KOPT-K1 (cell line): ENCODE results near the gene ARHGAP40.
"Not testable (repeated sequence)": the region's sequence is repeated elsewhere in the genome, so short reads cannot be mapped to it uniquely, and the experiment has no call there.

Experiments used
- H3K27ac ChIP-seq: fragments of 200-600 bp; sonication (generic); 2 replicates; pipeline ENCODE4 v1.5.1; 2016; ENCODE audit warnings: antibody characterized with exemption, mild to moderate bottlenecking, low read depth, low read length; ENCODE audit not compliant: poor library complexity, severe bottlenecking
- H3K36me3 ChIP-seq: fragments of 200-600 bp; sonication (generic); 2 replicates; pipeline ENCODE4 v1.5.1; 2017; ENCODE audit warnings: antibody characterized with exemption, mild to moderate bottlenecking, low read length, moderate library complexity; ENCODE audit not compliant: insufficient read depth
- H3K9me3 ChIP-seq: fragments of 200-600 bp; sonication (generic); 2 replicates; pipeline ENCODE4 v1.5.1; 2017; ENCODE audit warnings: antibody characterized with exemption, low read length, mild to moderate bottlenecking; ENCODE audit not compliant: insufficient read depth, poor library complexity, severe bottlenecking

Gene ARHGAP40

GRCh38 chr20:38581830-38582358 is 19.7 kb upstream of the ARHGAP40 start:
- Histone ChIP-seq H3K36me3 (peaks cover 10% of the 10 kb centered on the region), H3K27ac (no peak overlapping the region), H3K9me3 (no peaks in the 10 kb centered on the region)

GRCh38 chr20:38583306-38583705 is 18.3 kb upstream of the ARHGAP40 start:
- no peaks in the 10 kb centered on the region for H3K36me3 ChIP-seq
- H3K9me3 ChIP-seq, result no peaks in the 10 kb centered on the region
- no peak overlapping the region for H3K27ac ChIP-seq

DNA sequence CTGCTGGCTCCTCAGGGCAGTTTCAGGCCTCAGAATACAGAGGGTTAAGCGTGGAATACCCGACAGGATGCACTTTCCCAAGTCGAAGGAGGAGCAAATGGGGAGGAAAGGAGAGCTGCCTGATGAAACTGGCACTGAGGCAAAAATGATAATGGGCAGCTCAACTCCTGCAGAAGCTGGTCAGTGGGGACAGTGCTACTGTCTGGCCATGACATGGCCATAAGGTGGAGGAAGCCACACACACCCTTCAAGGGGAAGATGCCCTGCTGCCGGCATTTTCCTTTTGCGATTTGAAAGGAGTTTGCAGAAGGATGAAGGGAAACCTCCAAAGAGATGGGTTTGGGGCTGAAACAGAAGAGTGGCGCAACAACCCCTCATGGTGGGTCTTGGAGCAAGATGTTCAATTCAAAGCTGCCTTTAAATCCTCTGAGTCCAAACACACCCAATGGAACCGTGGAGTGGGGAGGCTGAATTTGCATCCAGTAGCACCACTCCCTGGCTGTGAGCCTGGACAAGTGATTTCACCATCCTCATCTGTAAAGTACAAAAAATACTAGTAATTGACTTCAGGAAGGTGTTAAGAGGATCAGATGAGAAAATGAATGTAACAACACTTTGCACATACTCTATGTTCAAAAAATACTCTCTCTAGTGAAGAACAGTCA is 17.4 kb upstream of the ARHGAP40 start:
- Histone ChIP-seq H3K9me3 (no peaks in the 10 kb centered on the region), H3K36me3 (no peaks in the 10 kb centered on the region), H3K27ac (no peak overlapping the region)

- no peaks in the 10 kb centered on the region for H3K36me3 ChIP-seq
- no peak overlapping the region for H3K27ac ChIP-seq
- H3K9me3 ChIP-seq, result no peaks in the 10 kb centered on the region
Observed at GRCh38 chr20:38585404-38586180, 16.0 kb upstream of the ARHGAP40 start.

DNA sequence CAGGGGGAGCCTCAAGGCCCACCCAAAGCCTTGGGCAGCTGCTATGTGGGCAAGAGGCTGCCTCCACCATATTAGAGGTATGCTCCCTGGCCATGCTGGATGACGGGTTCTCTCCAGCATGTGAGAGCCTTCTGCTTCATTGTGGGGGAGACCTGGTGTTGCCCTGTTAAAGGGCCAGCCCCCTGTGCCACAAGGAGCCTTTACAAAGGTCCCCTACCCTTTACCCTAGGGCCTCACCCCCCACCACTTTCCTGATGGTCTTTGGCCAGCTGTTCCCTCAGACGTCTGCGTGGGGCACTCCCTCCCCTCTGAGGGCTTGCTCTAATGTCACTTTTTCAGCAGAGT is 15.5 kb upstream of the ARHGAP40 start:
- Histone ChIP-seq H3K9me3 (no peaks in the 10 kb centered on the region), H3K36me3 (no peaks in the 10 kb centered on the region), H3K27ac (no peak overlapping the region)

- no peaks in the 10 kb centered on the region for H3K9me3 ChIP-seq
- H3K36me3 ChIP-seq, result no peaks in the 10 kb centered on the region
- no peak overlapping the region for H3K27ac ChIP-seq
Observed at GRCh38 chr20:38588303-38588702, 13.3 kb upstream of the ARHGAP40 start.

- Histone ChIP-seq H3K9me3 (no peaks in the 10 kb centered on the region), H3K27ac (no peak overlapping the region), H3K36me3 (no peaks in the 10 kb centered on the region)
Observed at GRCh38 chr20:38589351-38589750, 12.3 kb upstream of the ARHGAP40 start.

- Histone ChIP-seq H3K9me3 (no peaks in the 10 kb centered on the region), H3K36me3 (no peaks in the 10 kb centered on the region), H3K27ac (no peak overlapping the region)
Observed at GRCh38 chr20:38589967-38590675, 11.5 kb upstream of the ARHGAP40 start.

- Histone ChIP-seq H3K9me3 (no peaks in the 10 kb centered on the region), H3K27ac (no peak overlapping the region), H3K36me3 (no peaks in the 10 kb centered on the region)
Observed at GRCh38 chr20:38590676-38591473, 10.7 kb upstream of the ARHGAP40 start.

DNA sequence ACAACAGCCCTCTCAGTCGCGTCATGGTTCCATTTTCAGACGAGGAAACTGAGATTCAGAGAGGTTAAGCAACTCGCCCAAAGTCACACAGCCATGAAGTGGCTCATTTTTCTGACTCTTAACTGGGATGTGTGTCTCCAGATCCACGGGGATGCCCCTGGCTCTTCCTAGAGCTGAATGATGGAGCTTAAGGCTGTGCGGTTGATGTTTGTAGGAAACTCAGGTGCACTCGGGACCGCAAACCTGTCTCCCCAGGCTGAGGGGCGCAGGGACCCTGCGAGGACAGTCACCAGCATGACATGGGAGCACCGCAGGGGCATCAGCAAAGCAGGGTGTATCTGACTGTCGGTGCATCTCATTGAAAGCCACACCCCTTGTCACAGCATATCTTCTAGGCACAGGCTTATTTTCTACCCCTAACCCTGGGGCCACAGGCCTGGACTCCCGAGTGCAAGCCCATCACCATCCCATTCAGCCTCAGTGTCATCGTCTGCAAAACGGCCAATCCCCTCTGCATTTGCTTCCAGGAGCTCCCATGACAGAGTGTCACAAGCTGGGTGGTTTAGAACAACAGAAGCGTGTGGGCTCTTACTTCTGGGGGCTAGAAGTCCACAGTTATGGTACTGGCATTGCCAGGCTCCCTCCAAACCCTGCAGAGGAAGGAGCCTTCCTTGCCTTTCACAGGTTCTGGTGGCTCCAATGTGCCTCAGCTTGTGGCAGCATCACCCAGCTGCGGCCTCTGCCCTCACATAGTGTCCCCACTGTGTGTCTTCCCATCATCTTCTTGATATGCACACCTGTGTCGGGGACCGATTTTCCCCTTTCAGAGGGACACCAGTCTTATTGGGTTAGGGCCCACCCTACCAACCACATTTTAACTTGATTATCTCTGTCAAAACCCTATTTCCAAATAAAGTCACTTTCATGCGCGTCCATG is 9.9 kb upstream of the ARHGAP40 start:
- Histone ChIP-seq H3K27ac (no peak overlapping the region), H3K36me3 (no peaks in the 10 kb centered on the region), H3K9me3 (no peaks in the 10 kb centered on the region)

DNA sequence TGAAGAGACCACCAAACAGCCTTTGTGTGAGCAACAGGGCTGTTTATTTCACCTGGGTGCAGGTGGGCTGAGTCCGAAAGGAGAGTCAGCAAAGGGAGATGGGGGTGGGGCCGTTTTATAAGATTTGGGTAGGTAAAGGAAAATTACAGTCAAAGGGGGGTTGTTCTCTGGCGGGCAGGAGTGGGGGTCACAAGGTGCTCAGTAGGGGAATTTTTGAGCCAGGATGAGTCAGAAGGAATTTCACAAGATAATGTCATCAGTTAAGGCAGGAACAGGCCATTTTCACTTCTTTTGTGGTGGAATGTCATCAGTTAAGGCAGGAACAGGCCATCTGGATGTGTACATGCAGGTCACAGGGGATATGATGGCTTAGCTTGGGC is 9.2 kb upstream of the ARHGAP40 start:
- not testable (repeated sequence) for H3K36me3 ChIP-seq, H3K27ac ChIP-seq, H3K9me3 ChIP-seq

DNA sequence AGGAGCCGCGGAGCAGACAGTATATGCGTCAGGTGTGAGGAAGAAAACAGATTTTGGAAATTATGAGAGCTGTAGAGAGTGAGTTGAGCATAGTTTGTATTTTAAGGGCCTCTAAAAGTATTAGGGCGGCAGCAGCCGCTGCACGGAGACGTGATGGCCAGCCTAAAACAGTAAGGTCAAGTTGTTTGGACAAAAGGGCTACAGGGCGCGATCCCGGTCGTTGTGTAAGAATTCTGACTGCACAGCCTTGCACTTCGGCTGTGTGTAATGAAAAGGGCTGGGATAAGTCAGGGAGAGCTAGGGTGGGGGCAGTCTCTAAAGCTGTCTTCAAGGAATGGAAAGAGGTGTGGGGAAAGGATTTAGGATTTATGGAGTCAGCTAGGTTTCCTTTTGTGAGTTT is 7.3 kb upstream of the ARHGAP40 start:
- not testable (repeated sequence) for H3K27ac ChIP-seq, H3K36me3 ChIP-seq, H3K9me3 ChIP-seq

DNA sequence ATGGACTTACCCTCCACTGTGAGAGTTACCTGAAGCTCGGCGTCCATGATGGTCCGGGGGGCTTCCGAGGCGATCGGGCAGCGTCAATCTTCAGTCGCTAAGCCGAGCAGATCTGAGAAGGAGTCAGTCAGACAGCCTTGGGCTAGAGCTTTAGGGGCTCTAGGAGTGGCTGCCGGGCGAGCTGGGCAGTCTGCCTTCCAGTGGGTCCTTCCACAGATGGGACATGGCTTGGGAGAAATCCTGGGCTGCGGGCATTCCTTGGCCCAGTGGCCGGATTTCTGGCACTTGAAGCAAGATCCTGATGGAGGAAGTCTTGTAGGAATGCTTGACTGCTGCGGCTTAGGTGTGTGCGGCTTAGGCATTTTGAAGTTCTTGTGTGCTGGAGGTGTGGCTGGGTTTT is 5.7 kb upstream of the ARHGAP40 start:
- not testable (repeated sequence) for H3K27ac ChIP-seq, H3K36me3 ChIP-seq, H3K9me3 ChIP-seq

GRCh38 chr20:38599410-38599882 is 2.2 kb upstream of the ARHGAP40 start:
- no peaks in the 10 kb centered on the region for H3K36me3 ChIP-seq
- no peak overlapping the region for H3K27ac ChIP-seq
- no peaks in the 10 kb centered on the region for H3K9me3 ChIP-seq
